GM23248 (cell line): ENCODE data around the gene FBXO2.

Experiments
- EZH2 ChIP-seq: fragments of 200-600 bp; sonication (generic); IDR thresholded peaks from 2 replicates; pipeline ENCODE4 v1.6.1; 2018; ENCODE audit warnings: antibody characterized with exemption, mild to moderate bottlenecking; ENCODE audit not compliant: insufficient read depth, poor library complexity, severe bottlenecking
- EZH2phosphoT487 ChIP-seq: fragments of 200-600 bp; sonication (generic); IDR thresholded peaks from 2 replicates; pipeline ENCODE4 v1.6.1; 2018; ENCODE audit warnings: antibody characterized with exemption, moderate library complexity, mild to moderate bottlenecking, low read depth; ENCODE audit not compliant: insufficient read depth

DNA sequence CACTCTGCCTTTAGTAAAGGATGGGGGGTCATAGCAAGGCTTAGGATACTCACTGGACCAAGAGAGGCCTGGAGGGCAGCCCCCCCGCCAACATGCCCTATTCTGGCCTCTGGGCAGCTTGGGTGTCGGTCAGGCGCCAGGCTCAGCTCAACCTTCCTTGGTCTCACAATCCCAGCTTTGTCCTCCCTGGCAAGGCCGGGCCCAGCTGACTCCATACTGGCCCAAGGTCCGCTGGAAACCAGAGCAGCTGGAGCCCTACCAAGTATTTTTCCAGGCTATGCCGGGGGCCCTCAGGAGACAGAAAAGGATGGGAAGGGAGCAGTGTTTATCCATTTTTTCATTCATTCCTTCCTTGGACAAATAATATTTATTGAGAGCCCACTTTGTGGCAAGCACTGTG is 6.2 kb downstream of the FBXO2 start:
- TF ChIP-seq EZH2 (no peak), EZH2phosphoT487 (no peak)
